Stimulated activated CD4-positive, alpha-beta T cell treated with anti-CD3 and anti-CD28 coated beads, Interleukin-4, amount 100 ng/mL, for 24 hours (primary cell): Measurements from ENCODE around the gene TTC31.
"Not testable (repeated sequence)": the region's sequence is repeated elsewhere in the genome, so short reads cannot be mapped to it uniquely, and the experiment has no call there.

Experiments used
- DNase-seq: peaks from one replicate; pipeline ENCODE4 v3.0.0-alpha.2; 2020

TTC31 gene

DNA sequence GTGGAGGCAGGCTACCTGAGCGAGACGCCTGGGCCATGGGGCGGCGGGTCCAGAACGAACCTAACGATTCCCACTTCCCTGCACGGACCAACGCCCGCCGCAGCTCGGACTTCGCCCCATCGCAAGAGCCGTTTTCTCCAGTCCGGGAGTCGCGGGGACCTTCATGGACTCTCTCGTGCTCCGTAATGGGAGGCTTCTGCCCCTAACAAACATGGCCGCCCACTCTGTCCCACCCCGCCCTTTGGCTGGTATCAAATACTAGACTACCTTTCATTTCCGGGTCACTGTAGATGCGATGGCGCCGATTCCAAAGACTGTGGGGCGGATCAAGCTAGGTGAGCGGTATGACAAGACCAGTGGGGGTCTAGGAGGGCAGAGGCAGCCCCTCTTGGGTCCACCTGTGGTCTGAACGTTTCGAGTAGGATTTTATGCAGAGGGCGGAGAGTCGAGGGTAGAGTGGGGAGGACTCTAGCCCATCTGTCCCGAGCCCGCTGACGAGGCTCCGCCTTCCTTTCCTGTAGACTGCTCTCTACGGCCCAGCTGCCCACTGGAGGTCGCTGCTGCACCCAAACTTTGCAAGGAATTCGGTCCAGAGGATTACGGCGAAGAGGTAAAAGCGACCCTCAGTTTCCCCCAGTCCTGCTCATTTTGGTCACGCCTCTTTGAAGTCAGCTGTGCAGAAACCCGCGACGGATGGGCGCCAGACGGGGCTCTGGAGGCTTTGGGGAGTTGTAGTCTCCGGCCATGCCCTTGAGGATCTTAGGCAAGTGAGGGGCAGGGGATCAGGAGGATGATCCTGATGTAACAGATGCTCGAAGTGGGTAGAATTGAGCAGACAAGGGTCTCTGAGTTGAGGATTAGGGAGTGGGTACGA, at the start of gene TTC31, which contains the start of gene CCDC142:
TSS of gene TTC31 (plus strand) at position 281 of the 874 bp plus-strand sequence. CDS start at position 296, 15 bp downstream.
TSS of gene CCDC142 (minus strand) at position 198 of the 874 bp plus-strand sequence. CDS start at position 37, 161 bp downstream.
- DNase-seq = peak; percentile 95

DNA sequence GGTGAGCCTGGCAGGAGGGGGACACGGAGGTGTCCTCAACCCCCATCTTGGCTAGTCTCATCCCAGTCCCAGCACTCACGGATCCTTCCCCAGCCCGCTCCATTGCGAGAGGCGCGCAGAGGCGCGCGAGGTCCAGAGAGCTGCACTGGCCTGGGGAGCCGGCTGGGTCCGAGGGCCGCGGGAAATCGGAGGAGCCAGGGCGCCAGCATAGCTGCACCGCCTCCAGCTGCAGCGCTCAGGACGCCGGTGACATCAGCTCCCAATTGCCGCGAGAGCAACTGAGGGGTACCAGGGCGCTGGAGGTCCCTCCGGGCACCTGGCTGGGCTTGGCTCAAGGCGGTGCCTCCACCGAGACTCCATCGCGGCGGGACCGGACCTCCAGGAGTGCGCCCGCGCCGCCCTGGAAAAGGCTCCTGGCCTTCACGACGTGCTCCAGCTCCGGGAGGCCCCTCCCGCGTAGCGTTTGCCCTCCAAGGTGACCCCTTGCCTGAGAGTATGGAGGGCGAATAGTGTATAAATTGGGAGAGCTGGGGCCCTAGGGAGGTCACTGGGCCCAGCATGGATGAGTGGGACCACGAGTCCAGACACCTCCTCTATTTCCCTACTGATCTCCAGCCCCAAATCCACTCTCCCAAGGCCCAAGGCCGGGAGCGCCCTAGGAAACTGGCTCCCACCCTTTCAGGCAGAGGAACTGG, 46.6 kb upstream of the TTC31 start:
- DNase-seq = no peak

- DNase-seq = no peak
These were observed 45.8 kb upstream of the TTC31 start for GRCh38 chr2:74436848-74437695.

- DNase-seq = no peak
These were observed 44.6 kb upstream of the TTC31 start for GRCh38 chr2:74438248-74438647.

GRCh38 chr2:74439373-74439772, 43.5 kb upstream of the TTC31 start:
- no peak for DNase-seq

DNA sequence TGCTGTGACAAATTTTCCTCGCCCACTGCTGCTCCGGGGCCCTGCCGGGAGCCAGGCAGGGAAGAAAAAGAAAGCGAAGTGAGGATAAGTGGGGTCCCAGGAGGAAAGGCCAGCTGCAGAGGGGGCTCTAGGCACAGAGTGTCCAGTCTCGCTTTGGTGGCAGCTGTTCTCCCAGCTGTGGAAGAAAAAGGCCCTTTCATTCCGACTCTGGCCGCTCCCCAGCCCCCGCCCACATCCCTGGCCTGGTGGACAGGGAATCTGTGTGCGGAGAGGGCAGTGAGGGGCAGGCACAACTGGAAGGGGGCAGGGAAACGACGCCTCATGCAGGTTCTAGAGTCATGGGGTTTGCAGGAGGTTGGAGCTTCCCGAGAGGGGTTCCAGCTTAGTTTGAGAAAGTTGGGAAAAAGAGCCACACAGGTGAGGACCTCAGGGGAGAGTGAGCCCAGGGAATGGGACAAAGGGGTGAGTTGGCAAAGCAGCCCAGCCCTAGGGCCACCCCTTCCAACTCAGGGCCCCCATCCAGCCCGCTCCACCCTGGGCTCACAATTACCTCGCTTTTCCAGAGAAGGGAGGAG, 43.0 kb upstream of the TTC31 start:
- DNase-seq = no peak

GRCh38 chr2:74440378-74441169, 42.3 kb upstream of the TTC31 start:
- peak; percentile 48 for DNase-seq

GRCh38 chr2:74441170-74441689, 41.7 kb upstream of the TTC31 start:
- DNase-seq = no peak

- no peak for DNase-seq
These were observed 41.0 kb upstream of the TTC31 start, which contains the start of gene RTKN for GRCh38 chr2:74441690-74442482. TSS of gene RTKN (minus strand) at chr2:74441937. CDS start at chr2:74441816, 121 bp downstream.

DNA sequence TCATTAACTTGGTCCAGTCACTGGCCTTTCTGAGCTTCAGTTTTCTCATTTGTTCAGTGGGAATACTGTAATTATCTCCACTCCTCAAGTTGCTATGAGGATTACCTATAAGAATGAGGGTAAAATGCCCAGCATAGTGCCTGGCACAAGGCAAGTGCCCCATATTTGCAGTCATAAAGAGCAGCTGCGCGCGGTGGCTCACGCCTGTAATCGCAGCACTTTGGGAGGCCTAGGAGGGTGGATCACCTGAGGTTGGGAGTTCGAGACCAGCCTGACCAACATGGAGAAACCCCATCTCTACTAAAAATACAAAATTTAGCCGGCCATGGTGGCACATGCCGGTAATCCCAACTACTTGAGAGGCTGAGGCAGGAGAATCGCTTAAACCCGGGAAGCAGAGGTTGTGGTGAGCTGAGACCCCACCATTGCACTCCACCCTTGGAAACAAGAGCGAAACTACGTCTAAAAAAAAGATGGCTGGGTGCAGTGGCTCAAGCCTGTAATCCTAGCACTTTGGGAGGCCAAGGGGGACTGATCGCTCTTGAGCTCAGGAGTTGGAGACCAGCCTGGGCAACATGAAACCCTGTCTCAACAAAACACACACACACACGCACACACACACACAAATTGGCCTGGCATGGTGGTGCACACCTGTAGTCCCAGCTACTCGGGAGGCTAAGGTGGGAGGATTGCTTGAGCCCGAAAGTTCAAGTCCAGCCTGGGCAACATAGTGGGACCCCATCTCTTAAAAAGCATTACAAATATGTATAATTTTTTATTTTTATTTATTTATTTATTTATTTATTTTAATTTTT, 40.2 kb upstream of the TTC31 start:
- not testable (repeated sequence) for DNase-seq

- no peak for DNase-seq
These were observed 38.2 kb upstream of the TTC31 start for GRCh38 chr2:74444498-74445318.

- DNase-seq = no peak
These were observed 35.5 kb upstream of the TTC31 start for GRCh38 chr2:74447230-74447999.

GRCh38 chr2:74448771-74449170, 34.1 kb upstream of the TTC31 start:
- DNase-seq = no peak

GRCh38 chr2:74450570-74451190, 32.2 kb upstream of the TTC31 start:
- DNase-seq = no peak

- DNase-seq = peak; percentile 98
These were observed 28.0 kb upstream of the TTC31 start, which contains the start of gene INO80B for GRCh38 chr2:74454654-74455511. TSS of gene INO80B (plus strand) at chr2:74455087. CDS start at chr2:74455117, 30 bp downstream.

DNA sequence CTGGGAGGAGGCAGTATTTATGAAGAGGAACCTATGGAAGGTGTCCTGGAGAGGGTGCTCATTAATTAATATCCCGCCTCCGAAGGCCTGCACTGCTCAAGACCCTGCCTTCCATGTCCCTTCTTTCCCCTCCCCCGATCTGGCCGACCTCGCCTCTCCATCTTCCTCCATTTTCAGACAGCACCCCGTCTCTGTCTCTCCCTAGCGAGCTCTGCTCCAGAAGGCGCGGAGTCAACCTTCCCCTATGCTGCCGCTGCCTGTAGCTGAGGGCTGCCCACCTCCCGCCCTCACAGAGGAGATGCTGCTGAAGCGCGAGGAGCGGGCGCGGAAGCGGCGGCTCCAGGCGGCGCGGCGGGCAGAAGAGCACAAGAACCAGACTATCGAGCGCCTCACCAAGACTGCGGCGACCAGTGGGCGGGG, 25.7 kb upstream of the TTC31 start:
- DNase-seq = no peak
